ENCODE data around the gene BPIFB2. TPM values are rescaled to one million over a fixed set of nuclear protein-coding genes. Genes with fewer than 3 reads are reported as not detected.

The BPIFB2 gene
- total RNA-seq, 2 experiments from 2014 or later = not detected

DNA sequence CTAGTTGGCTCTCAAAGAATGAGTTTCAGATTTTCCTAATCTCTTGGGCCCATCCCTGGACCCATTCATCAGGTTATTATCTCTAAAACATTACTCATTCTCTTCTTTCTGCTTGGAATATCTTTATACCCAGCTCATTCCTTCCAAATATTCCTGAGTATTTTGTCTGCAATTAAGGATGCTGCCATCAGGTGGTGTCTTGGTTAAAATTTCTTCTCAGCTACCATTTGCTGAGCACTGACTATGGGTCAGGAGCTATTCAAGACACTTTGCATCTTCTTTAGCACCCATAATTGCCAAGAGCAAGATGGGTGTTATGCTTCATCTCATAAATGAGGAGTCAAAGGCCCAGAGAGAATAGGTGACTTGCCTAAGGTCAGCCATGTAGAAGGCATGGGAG is 11.7 kb upstream of the BPIFB2 start:
- no peak overlapping the region for H3K27ac Mint-ChIP-seq
- peaks cover 4% of the 10 kb centered on the region for H3K4me1 Mint-ChIP-seq
- H3K27me3 Mint-ChIP-seq = no peaks in the 10 kb centered on the region
- H3K9me3 Mint-ChIP-seq = peaks cover 15% of the 10 kb centered on the region
- peaks cover 2% of the 10 kb centered on the region for H3K36me3 Mint-ChIP-seq (ENCODE audit: low read depth)
- ChIA-PET POLR2A (no interaction called here), CTCF (interaction anchor here (1.1 to 1.7 kb wide), 4 partner anchors 9 to 93 kb away, joined by 3 to 8 read pairs (median 4); partner anchors contain the start of gene SUN5)
- DNase-seq = no peak
- no peak overlapping the region for H3K4me3 Mint-ChIP-seq

DNA sequence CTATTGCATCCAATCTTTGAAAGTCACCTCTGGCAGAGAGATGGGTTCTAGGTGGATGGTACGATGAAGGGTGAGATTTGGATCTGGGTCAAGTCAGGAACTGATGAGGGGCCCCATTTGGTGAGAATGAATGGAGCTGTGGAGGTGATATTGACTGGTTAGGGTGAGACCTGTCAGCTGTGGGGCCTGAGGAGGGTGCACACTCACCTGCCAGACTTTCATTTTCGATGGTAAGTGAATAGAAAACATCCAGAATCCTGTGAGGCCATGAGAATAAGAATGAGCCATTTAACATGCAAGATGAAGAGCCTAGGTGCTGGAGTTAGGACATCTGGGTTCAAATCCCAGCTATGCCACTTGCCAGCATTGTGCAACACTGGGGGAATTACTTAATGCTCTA is 10.1 kb upstream of the BPIFB2 start:
- Mint-ChIP-seq H3K27me3 (no peaks in the 10 kb centered on the region), H3K4me1 (peaks cover 4% of the 10 kb centered on the region), H3K4me3 (no peak overlapping the region), H3K9me3 (peaks cover 15% of the 10 kb centered on the region), H3K27ac (no peak overlapping the region), H3K36me3 (ENCODE audit: low read depth) (peaks cover 2% of the 10 kb centered on the region)
- DNase-seq = no peak
- ChIA-PET CTCF (no interaction called here), POLR2A (no interaction called here)

DNA sequence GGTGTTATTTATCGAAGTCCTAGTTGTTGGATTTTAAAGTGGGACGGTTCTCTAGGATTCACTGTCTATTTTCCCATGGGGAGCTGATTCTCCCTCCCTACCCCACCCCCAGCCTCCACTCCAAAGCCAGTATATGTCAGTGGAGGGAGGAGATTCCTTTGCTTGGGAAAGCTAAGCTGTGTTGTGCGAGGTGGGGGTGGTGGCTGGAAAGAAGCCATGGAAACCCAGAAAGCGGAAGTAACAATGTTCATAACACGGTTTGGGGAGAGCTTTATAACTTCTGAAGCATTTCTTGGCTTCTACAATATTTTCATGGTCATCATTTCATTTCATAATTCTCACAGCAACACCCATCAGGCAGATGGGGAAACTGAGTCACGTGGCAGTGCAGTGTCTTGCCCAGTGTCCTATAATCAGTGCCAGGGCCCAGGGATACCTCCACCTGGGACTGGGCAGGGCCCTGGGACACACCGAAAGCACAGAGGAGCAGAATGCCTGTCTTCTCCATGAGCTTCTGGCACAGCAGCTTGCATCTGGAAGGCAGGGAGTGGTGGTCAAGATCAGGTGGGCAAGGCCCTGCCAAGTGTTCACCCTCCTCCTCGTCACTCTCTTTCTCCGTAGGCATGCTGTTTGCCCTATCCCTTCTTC is 7.8 kb upstream of the BPIFB2 start:
- peaks cover 2% of the 10 kb centered on the region for H3K36me3 Mint-ChIP-seq (ENCODE audit: low read depth)
- DNase-seq = no peak
- H3K27ac Mint-ChIP-seq = no peak overlapping the region
- no peak overlapping the region for H3K4me3 Mint-ChIP-seq
- POLR2A ChIA-PET = interaction anchor here (1.4 kb wide), 2 partner anchors 26 to 33 kb away, joined by 4 to 5 read pairs; no protein-coding TSS in a partner anchor
- peaks cover 15% of the 10 kb centered on the region for H3K9me3 Mint-ChIP-seq
- H3K27me3 Mint-ChIP-seq = no peaks in the 10 kb centered on the region
- peaks cover 4% of the 10 kb centered on the region for H3K4me1 Mint-ChIP-seq
- CTCF ChIA-PET = interaction anchor here (0.7 kb wide), 1 partner anchor 122 kb away, joined by 3 read pairs; no protein-coding TSS in a partner anchor

DNA sequence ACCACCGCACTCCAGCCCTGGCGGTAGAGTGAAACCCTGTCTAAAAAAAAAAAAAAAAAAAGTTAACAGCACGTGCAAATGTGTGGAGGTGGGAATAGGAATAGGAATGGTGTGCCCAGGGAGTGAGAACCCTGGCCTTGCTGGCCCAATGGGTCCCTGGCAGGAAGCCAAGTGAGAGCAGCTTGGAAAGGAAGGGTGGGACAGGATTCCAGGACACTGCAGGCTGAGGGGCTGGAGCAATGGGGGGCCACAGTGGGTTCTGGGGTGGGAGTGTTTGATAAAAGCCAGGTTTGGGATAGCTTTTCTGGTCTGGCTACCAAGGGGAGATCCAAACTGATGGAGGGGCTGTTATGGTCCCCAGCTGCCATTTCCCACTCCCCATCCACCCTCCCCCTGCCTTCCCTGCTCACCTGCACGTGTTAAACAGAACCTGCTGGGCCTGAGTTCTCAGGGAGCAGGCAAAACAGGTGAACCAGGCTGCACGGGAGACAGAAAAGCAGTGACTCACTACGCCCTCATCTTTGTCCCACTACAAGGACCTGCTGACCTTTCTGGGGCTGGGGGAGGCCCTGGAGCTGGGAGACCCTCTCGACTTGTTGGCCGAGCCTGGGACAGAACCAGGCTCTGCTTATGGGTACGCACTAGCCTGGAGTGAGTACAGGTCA is 6.6 kb upstream of the BPIFB2 start:
- H3K4me3 Mint-ChIP-seq = no peak overlapping the region
- no peaks in the 10 kb centered on the region for H3K27me3 Mint-ChIP-seq
- H3K4me1 Mint-ChIP-seq = peaks cover 4% of the 10 kb centered on the region
- peaks cover 8% of the 10 kb centered on the region for H3K9me3 Mint-ChIP-seq
- CTCF ChIA-PET = interaction anchor here (0.7 kb wide), 1 partner anchor 123 kb away, joined by 3 read pairs; no protein-coding TSS in a partner anchor
- no peak for DNase-seq
- POLR2A ChIA-PET = interaction anchor here (1.4 kb wide), 1 partner anchor 27 kb away, joined by 5 read pairs; no protein-coding TSS in a partner anchor
- no peak overlapping the region for H3K27ac Mint-ChIP-seq
- peaks cover 2% of the 10 kb centered on the region for H3K36me3 Mint-ChIP-seq (ENCODE audit: low read depth)

DNA sequence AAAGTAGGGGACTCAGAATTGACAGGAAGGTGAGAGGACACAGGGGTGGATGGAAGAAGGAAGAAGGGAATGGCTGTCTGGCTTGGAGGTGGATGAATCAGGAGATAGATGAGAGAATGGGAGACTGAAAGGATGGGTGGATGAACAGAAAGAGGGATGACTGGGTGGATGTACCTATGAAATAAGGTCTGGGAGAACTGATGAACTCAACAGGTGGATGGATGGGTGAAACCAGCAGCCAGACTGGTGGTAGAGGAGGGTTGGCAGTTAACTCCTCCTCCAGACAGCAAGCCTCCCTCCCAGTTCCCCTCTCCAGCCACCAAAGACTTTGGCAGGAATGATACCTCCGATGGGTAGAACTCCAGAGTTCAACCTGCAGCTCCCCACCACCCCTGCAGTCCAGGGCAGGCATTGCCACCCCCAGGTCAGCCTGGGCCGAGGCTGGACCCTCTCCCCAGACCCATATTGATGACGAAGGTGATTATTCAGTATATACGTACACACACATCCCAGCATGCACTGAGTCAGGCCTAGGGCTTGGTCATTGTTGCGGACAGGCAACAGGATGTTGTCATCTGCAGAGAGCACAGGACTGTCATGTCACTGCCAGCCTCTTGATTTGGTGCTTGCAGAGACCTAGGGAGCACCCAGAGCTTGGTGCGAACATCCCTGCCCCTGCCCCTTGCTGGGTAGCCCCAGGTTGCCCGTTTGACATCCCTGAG is 5.3 kb upstream of the BPIFB2 start:
- Mint-ChIP-seq H3K4me1 (peaks cover 3% of the 10 kb centered on the region), H3K4me3 (no peak overlapping the region), H3K36me3 (ENCODE audit: low read depth) (no peaks in the 10 kb centered on the region), H3K9me3 (peaks cover 4% of the 10 kb centered on the region), H3K27me3 (no peaks in the 10 kb centered on the region), H3K27ac (no peak overlapping the region)
- DNase-seq = no peak
- POLR2A ChIA-PET = no interaction called here
- CTCF ChIA-PET = no interaction called here

DNA sequence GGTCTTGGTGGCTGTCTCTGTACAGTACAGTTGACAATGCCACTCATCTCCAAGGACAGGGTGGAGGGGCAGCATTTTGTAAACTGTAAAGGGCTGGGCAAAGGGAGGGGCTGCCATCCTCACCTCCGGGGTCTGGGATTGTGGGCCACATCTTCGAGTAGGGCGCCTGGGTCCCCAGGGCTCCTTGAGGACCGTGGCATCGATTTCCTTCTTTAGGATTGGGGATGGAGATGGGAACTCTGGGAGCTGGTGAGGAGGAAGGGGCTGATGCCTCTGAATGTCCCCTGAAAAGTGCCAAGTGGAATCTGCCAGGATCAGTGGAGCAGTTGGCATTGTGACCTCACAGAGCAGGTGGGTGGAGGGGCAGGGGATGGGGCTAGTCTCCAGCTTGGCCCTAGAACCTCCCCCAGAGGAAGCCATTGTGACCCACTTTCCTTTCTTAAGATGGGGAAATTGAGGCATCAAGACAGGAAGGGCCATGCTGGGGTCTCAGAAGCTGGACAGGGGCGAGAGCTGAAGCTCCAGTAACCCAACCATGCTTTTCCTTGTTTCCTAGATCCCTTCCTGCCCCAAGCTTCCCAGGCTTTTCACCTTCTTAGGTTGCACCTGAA is 3.3 kb upstream of the BPIFB2 start, which contains the start of gene SUN5:
TSS of gene SUN5 (minus strand) at position 293 of the 611 bp plus-strand sequence. CDS start at position 200, 93 bp downstream.
- H3K4me3 Mint-ChIP-seq = no peak within 1 kb of the TSS
- no peak for DNase-seq
- POLR2A ChIA-PET = interaction anchor here (1.5 kb wide), 1 partner anchor 102 kb away, joined by 4 read pairs; no protein-coding TSS in a partner anchor
- H3K9me3 Mint-ChIP-seq = peaks cover 4% of the 10 kb centered on the region
- H3K4me1 Mint-ChIP-seq = no peaks in the 10 kb centered on the region
- H3K36me3 Mint-ChIP-seq (ENCODE audit: low read depth) = no peaks in the 10 kb centered on the region
- CTCF ChIA-PET = interaction anchor here (0.6 to 5.0 kb wide), 13 partner anchors 9 to 230 kb away, joined by 3 to 41 read pairs (median 6); no protein-coding TSS in a partner anchor
- H3K27ac Mint-ChIP-seq = no peak within 1 kb of the TSS
- H3K27me3 Mint-ChIP-seq = no peaks in the 10 kb centered on the region

DNA sequence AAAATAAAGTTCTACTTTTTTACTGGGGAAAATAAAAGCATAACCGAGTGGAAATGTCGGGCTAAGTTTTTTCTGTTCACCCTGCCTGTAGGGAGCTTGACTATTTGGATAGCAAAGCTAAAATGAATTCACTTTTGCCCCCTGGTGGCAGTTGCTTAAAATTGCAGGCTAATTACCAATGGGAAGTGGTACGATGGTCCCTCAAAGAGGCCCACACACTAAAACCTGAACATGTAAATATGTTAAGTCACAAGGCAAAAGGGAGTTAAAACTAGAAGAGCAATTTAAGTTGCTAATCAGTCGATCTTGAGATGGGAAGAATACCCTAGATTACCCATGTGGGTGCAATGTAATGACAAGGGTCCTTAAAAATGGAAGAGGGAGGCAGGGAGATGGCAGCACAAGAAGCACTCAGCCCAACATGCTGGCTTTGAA is 2.4 kb upstream of the BPIFB2 start:
- no peaks in the 10 kb centered on the region for H3K4me1 Mint-ChIP-seq
- H3K9me3 Mint-ChIP-seq = peaks cover 4% of the 10 kb centered on the region
- H3K27me3 Mint-ChIP-seq = no peaks in the 10 kb centered on the region
- H3K36me3 Mint-ChIP-seq (ENCODE audit: low read depth) = no peaks in the 10 kb centered on the region
- CTCF ChIA-PET = interaction anchor here (0.6 to 5.0 kb wide), 13 partner anchors 9 to 231 kb away, joined by 3 to 41 read pairs (median 6); no protein-coding TSS in a partner anchor
- H3K27ac Mint-ChIP-seq = no peak overlapping the region
- POLR2A ChIA-PET = interaction anchor here (0.6 kb wide), 1 partner anchor 38 kb away, joined by 3 read pairs; no protein-coding TSS in a partner anchor
- DNase-seq = peak; percentile 35
- H3K4me3 Mint-ChIP-seq = no peak overlapping the region

DNA sequence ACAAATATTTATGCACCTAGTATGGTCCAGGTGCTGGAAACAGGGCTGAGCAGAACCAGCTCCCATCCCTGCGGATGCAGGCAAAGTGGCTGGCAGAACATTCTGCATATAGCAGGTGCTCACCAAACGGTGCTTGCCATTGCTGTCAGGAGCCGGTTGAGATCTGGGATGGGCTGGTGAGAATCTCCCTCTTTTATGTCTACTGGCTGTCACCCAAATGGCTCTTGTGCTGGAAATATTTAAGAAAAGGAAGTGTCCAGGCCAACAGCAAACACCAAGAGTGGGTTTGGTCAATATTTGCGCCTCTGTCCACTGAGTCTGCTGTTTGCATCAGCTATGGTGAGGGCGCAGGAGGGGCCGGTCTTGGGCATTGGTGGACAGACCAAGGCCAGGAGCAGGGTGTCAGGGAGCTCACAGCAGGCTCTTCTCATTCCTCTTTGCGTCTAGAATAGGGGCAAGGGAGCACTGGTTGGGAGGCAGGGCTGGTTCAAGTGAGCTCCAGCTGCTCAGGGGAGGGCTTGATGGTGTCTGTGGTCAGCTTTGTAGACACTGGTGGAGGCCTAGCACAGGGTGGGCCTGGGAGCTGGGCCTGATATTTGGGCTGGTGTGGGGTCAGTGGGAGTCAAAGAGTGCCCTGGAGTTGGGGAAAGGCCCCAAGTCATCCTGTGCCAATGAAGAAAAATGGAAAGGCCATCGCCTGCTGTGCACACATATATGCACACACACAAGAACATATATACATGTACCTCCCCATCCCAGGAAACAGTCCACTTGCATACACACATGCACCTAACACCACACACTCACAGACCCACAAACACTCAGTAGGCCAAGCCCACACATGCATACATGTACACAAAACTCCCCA is 1.4 kb upstream of the BPIFB2 start:
- H3K36me3 Mint-ChIP-seq (ENCODE audit: low read depth) = no peaks in the 10 kb centered on the region
- H3K27me3 Mint-ChIP-seq = no peaks in the 10 kb centered on the region
- H3K4me1 Mint-ChIP-seq = no peaks in the 10 kb centered on the region
- ChIA-PET POLR2A (no interaction called here), CTCF (interaction anchor here (0.9 to 5.0 kb wide), 4 partner anchors 10 to 104 kb away, joined by 3 to 41 read pairs (median 14); no protein-coding TSS in a partner anchor)
- no peak for DNase-seq
- H3K27ac Mint-ChIP-seq = no peak overlapping the region
- no peak overlapping the region for H3K4me3 Mint-ChIP-seq
- peaks cover 4% of the 10 kb centered on the region for H3K9me3 Mint-ChIP-seq

DNA sequence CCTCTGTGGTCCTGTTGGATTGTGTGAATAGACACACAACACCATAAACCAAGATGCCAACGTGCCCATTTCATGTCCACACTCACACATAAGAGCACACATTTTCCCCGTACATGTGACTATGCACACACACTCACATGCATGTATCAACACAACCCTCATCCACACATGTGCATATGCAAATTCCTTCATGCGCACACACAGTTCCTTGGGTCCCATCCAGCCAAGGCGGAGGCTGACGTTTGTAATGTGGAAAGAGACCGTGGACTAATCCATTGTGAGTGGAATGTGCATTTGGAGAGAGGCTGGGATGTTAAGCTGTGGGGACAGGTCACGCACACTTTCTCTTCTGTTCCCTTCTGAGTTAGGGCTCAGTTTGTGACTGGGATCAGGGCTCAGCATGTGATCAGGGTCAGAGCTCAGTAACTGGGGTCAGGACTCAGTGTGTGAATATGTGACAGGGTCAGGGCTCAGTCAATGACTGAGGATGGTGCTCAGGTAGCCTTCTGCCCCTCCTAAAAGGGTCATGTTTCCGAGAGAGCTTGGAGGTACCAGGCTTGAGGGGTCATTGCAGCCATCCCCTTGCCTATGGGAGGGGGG is 628 bp upstream of the BPIFB2 start:
- DNase-seq = no peak
- Mint-ChIP-seq H3K36me3 (ENCODE audit: low read depth) (no peaks in the 10 kb centered on the region), H3K4me1 (no peaks in the 10 kb centered on the region), H3K4me3 (no peak overlapping the region), H3K27me3 (no peaks in the 10 kb centered on the region), H3K27ac (no peak overlapping the region), H3K9me3 (peaks cover 4% of the 10 kb centered on the region)
- CTCF ChIA-PET = interaction anchor here (0.9 to 5.0 kb wide), 3 partner anchors 9 to 105 kb away, joined by 3 to 41 read pairs (median 6); no protein-coding TSS in a partner anchor
- POLR2A ChIA-PET = no interaction called here

DNA sequence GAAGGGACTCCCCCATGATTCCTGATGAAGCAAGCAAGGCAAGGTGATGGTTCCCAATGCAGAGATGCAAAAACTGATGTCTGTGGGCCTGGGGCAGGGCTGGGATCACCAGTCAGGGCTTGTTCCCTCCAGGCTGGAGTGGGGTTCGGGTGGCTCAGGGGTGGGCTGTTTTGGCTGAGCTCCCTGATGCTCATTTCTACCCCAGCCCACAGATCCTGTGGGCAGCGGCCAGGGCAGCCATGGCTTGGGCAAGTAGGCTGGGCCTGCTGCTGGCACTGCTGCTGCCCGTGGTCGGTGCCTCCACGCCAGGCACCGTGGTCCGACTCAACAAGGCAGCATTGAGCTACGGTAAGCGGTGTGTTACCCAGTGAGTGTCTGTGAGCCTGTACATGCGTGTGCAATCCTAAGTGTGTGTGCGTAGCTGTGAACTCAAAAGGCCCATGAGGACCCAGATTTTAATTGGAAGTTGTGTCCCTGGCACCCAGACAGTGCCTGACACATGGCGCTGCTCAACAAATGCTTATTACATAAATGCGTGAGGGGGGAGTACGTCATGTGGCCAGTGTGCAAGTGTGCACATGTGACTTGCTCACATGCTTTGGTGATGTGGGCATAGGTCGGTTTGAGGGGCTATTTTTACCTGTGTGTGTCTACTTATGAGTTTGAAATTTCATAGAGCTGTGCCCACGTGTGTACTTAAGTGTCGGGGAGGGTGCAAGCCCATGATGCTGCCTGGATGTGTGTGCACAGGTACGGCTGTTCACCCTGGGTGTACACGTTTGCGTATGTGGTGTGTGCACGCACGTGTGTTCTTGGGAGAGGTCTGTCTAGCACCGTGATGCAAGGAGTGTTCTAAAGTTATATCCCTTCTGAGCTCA is 1.1 kb downstream of the BPIFB2 start:
- no peak overlapping the region for H3K27ac Mint-ChIP-seq
- POLR2A ChIA-PET = no interaction called here
- no peaks in the 10 kb centered on the region for H3K4me1 Mint-ChIP-seq
- H3K9me3 Mint-ChIP-seq = peaks cover 4% of the 10 kb centered on the region
- no peaks in the 10 kb centered on the region for H3K27me3 Mint-ChIP-seq
- no peak for DNase-seq
- no peaks in the 10 kb centered on the region for H3K36me3 Mint-ChIP-seq (ENCODE audit: low read depth)
- no peak overlapping the region for H3K4me3 Mint-ChIP-seq
- CTCF ChIA-PET = no interaction called here

Measured in activated CD4-positive, alpha-beta memory T cell treated with anti-CD3 and anti-CD28 coated beads, Interleukin-2, amount 10 ng/mL, durations not matched to agents 7 days and 5 days (primary cell).